ENCODE measurements around the gene RNF150.

Gene RNF150

GRCh38 chr4:140903522-140904475, 229.5 kb downstream of the RNF150 start:
- Histone ChIP-seq H3K4me1 (ENCODE audit: control insufficient read depth, insufficient read depth, low read length) (no peaks in the 10 kb centered on the region), H3K9me3 (ENCODE audit: control insufficient read depth, low read length) (no peaks in the 10 kb centered on the region), H3K27me3 (ENCODE audit: control insufficient read depth, insufficient read depth, low read length, poor library complexity, severe bottlenecking) (no peaks in the 10 kb centered on the region), H3K4me3 (ENCODE audit: insufficient read depth, low read depth, low read length) (no peak overlapping the region), H3K27ac (ENCODE audit: insufficient read depth, low read depth, low read length, poor library complexity, severe bottlenecking) (no peak overlapping the region), H3K36me3 (ENCODE audit: control insufficient read depth, insufficient read depth, low read length) (no peaks in the 10 kb centered on the region)
- 80 to 83% methylated on average over 9 of the region's 9 CpGs for WGBS, 2 experiments

GRCh38 chr4:140901736-140902336, 231.4 kb downstream of the RNF150 start:
- Histone ChIP-seq H3K27me3 (ENCODE audit: control insufficient read depth, insufficient read depth, low read length, poor library complexity, severe bottlenecking) (no peaks in the 10 kb centered on the region), H3K27ac (ENCODE audit: insufficient read depth, low read depth, low read length, poor library complexity, severe bottlenecking) (no peak overlapping the region)

GRCh38 chr4:140893939-140894338, 239.3 kb downstream of the RNF150 start:
- Histone ChIP-seq H3K36me3 (ENCODE audit: control insufficient read depth, insufficient read depth, low read length) (no peaks in the 10 kb centered on the region), H3K27ac (ENCODE audit: insufficient read depth, low read depth, low read length, poor library complexity, severe bottlenecking) (no peak overlapping the region)

More at GRCh38 chr4:140901736-140902336, 231.4 kb downstream of the RNF150 start:
- WGBS, 2 experiments = 92 to 94% methylated on average over 1 of the region's 1 CpG
- Histone ChIP-seq H3K9me3 (ENCODE audit: control insufficient read depth, low read length) (no peaks in the 10 kb centered on the region), H3K36me3 (ENCODE audit: control insufficient read depth, insufficient read depth, low read length) (no peaks in the 10 kb centered on the region), H3K4me1 (ENCODE audit: control insufficient read depth, insufficient read depth, low read length) (no peaks in the 10 kb centered on the region), H3K4me3 (ENCODE audit: insufficient read depth, low read depth, low read length) (no peak overlapping the region)

GRCh38 chr4:140888054-140888453, 245.2 kb downstream of the RNF150 start:
- Histone ChIP-seq H3K4me1 (ENCODE audit: control insufficient read depth, insufficient read depth, low read length) (no peaks in the 10 kb centered on the region), H3K4me3 (ENCODE audit: insufficient read depth, low read depth, low read length) (no peak overlapping the region), H3K36me3 (ENCODE audit: control insufficient read depth, insufficient read depth, low read length) (no peaks in the 10 kb centered on the region), H3K27ac (ENCODE audit: insufficient read depth, low read depth, low read length, poor library complexity, severe bottlenecking) (no peak overlapping the region), H3K27me3 (ENCODE audit: control insufficient read depth, insufficient read depth, low read length, poor library complexity, severe bottlenecking) (no peaks in the 10 kb centered on the region), H3K9me3 (ENCODE audit: control insufficient read depth, low read length) (no peaks in the 10 kb centered on the region)
- WGBS, 2 experiments = 89 to 96% methylated on average over 2 of the region's 3 CpGs

More at GRCh38 chr4:140893939-140894338, 239.3 kb downstream of the RNF150 start:
- no peaks in the 10 kb centered on the region for H3K9me3 ChIP-seq (ENCODE audit: control insufficient read depth, low read length)
- no peak overlapping the region for H3K4me3 ChIP-seq (ENCODE audit: insufficient read depth, low read depth, low read length)
- no peaks in the 10 kb centered on the region for H3K27me3 ChIP-seq (ENCODE audit: control insufficient read depth, insufficient read depth, low read length, poor library complexity, severe bottlenecking)
- H3K4me1 ChIP-seq (ENCODE audit: control insufficient read depth, insufficient read depth, low read length) = peaks cover 12% of the 10 kb centered on the region

- Histone ChIP-seq H3K9me3 (ENCODE audit: control insufficient read depth, low read length) (no peaks in the 10 kb centered on the region), H3K36me3 (ENCODE audit: control insufficient read depth, insufficient read depth, low read length) (no peaks in the 10 kb centered on the region), H3K4me1 (ENCODE audit: control insufficient read depth, insufficient read depth, low read length) (no peaks in the 10 kb centered on the region), H3K27me3 (ENCODE audit: control insufficient read depth, insufficient read depth, low read length, poor library complexity, severe bottlenecking) (no peaks in the 10 kb centered on the region), H3K27ac (ENCODE audit: insufficient read depth, low read depth, low read length, poor library complexity, severe bottlenecking) (no peak overlapping the region), H3K4me3 (ENCODE audit: insufficient read depth, low read depth, low read length) (no peak overlapping the region)
- WGBS, 2 experiments = 87% methylated on average over 2 of the region's 2 CpGs; no CpG with 5 or more reads in 1 of the 2 experiments
Measured at GRCh38 chr4:140887467-140887866, 245.8 kb downstream of the RNF150 start.

GRCh38 chr4:140884431-140885058, 248.7 kb downstream of the RNF150 start:
- 45% methylated on average over 4 of the region's 4 CpGs for WGBS, 2 experiments

GRCh38 chr4:140877781-140878180, 255.5 kb downstream of the RNF150 start:
- Histone ChIP-seq H3K27me3 (ENCODE audit: control insufficient read depth, insufficient read depth, low read length, poor library complexity, severe bottlenecking) (no peaks in the 10 kb centered on the region), H3K36me3 (ENCODE audit: control insufficient read depth, insufficient read depth, low read length) (no peaks in the 10 kb centered on the region), H3K27ac (ENCODE audit: insufficient read depth, low read depth, low read length, poor library complexity, severe bottlenecking) (no peak overlapping the region), H3K9me3 (ENCODE audit: control insufficient read depth, low read length) (no peaks in the 10 kb centered on the region), H3K4me3 (ENCODE audit: insufficient read depth, low read depth, low read length) (no peak overlapping the region), H3K4me1 (ENCODE audit: control insufficient read depth, insufficient read depth, low read length) (peaks cover 6% of the 10 kb centered on the region)

More at GRCh38 chr4:140884431-140885058, 248.7 kb downstream of the RNF150 start:
- Histone ChIP-seq H3K27me3 (ENCODE audit: control insufficient read depth, insufficient read depth, low read length, poor library complexity, severe bottlenecking) (no peaks in the 10 kb centered on the region), H3K27ac (ENCODE audit: insufficient read depth, low read depth, low read length, poor library complexity, severe bottlenecking) (no peak overlapping the region), H3K9me3 (ENCODE audit: control insufficient read depth, low read length) (no peaks in the 10 kb centered on the region), H3K4me3 (ENCODE audit: insufficient read depth, low read depth, low read length) (no peak overlapping the region), H3K36me3 (ENCODE audit: control insufficient read depth, insufficient read depth, low read length) (no peaks in the 10 kb centered on the region), H3K4me1 (ENCODE audit: control insufficient read depth, insufficient read depth, low read length) (no peaks in the 10 kb centered on the region)

- 90 to 100% methylated on average over 2 to 3 of the region's 3 CpGs for WGBS, 2 experiments
- peaks cover 6% of the 10 kb centered on the region for H3K4me1 ChIP-seq (ENCODE audit: control insufficient read depth, insufficient read depth, low read length)
- no peaks in the 10 kb centered on the region for H3K27me3 ChIP-seq (ENCODE audit: control insufficient read depth, insufficient read depth, low read length, poor library complexity, severe bottlenecking)
- H3K9me3 ChIP-seq (ENCODE audit: control insufficient read depth, low read length) = no peaks in the 10 kb centered on the region
- no peak overlapping the region for H3K27ac ChIP-seq (ENCODE audit: insufficient read depth, low read depth, low read length, poor library complexity, severe bottlenecking)
- H3K36me3 ChIP-seq (ENCODE audit: control insufficient read depth, insufficient read depth, low read length) = no peaks in the 10 kb centered on the region
- H3K4me3 ChIP-seq (ENCODE audit: insufficient read depth, low read depth, low read length) = no peak overlapping the region
Measured at GRCh38 chr4:140876615-140877364, 256.5 kb downstream of the RNF150 start.

- no peak overlapping the region for H3K27ac ChIP-seq (ENCODE audit: insufficient read depth, low read depth, low read length, poor library complexity, severe bottlenecking)
- no peaks in the 10 kb centered on the region for H3K9me3 ChIP-seq (ENCODE audit: control insufficient read depth, low read length)
- no peaks in the 10 kb centered on the region for H3K27me3 ChIP-seq (ENCODE audit: control insufficient read depth, insufficient read depth, low read length, poor library complexity, severe bottlenecking)
- WGBS, 2 experiments = 82 to 88% methylated on average over 1 of the region's 1 CpG
- peaks cover 6% of the 10 kb centered on the region for H3K4me1 ChIP-seq (ENCODE audit: control insufficient read depth, insufficient read depth, low read length)
- no peaks in the 10 kb centered on the region for H3K36me3 ChIP-seq (ENCODE audit: control insufficient read depth, insufficient read depth, low read length)
- H3K4me3 ChIP-seq (ENCODE audit: insufficient read depth, low read depth, low read length) = no peak overlapping the region
Measured at GRCh38 chr4:140875746-140876452, 257.4 kb downstream of the RNF150 start.

Measured in ectodermal cell (in vitro differentiated cells).